Measurements from ENCODE around the gene LIX1L. TPM values are rescaled to one million over a fixed set of nuclear protein-coding genes. Genes with fewer than 3 reads are reported as not detected.
A peak's percentile ranks its signal among the peaks of the same experiment; 100 is the strongest.

Gene LIX1L
- total and polyA plus RNA-seq, 9 donors: 28.7 to 102 (median 69.4) TPM

DNA sequence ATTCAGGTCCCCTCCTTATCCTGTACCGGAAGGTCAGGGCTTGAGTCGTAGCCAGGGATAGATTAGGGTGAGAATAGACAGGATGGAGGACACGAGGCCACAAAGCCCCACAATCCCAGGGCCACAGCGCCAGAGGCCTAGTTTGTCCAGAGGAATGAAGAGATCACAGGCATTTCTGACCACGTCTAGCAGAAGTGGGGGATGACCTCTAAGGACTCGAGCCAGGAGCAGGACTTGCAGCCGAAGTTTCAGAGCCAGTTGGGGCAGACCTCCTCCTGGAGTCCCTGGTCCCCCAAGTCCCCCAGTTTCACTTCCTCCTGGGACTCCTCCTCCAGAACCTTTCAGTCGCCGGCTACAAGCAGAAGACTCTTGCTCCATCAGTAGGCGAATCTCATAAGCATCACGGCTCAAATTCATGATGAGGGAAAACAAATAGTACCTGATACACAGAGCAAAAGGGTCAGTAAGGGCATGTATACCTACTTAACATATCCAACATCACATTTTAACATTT, 45.6 kb downstream of the LIX1L start:
- TF ChIP-seq, protein P1, sequence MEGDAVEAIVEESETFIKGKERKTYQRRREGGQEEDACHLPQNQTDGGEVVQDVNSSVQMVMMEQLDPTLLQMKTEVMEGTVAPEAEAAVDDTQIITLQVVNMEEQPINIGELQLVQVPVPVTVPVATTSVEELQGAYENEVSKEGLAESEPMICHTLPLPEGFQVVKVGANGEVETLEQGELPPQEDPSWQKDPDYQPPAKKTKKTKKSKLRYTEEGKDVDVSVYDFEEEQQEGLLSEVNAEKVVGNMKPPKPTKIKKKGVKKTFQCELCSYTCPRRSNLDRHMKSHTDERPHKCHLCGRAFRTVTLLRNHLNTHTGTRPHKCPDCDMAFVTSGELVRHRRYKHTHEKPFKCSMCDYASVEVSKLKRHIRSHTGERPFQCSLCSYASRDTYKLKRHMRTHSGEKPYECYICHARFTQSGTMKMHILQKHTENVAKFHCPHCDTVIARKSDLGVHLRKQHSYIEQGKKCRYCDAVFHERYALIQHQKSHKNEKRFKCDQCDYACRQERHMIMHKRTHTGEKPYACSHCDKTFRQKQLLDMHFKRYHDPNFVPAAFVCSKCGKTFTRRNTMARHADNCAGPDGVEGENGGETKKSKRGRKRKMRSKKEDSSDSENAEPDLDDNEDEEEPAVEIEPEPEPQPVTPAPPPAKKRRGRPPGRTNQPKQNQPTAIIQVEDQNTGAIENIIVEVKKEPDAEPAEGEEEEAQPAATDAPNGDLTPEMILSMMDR (IDR thresholded peaks at IDR 0.05): no peak
- no peak for TF ChIP-seq POLR2A (IDR thresholded peaks at IDR 0.05)
- no peak for TF ChIP-seq EP300 (IDR thresholded peaks at IDR 0.05)
- intact Hi-C loops (cut with DNase I): loop anchor here in 1 of 4 donors (5.0 kb wide), 1 partner anchor 65 kb away; the partner anchor contains the start of gene NUDT17
- peak in 1 of 5 donors; percentile 25 for DNase-seq

DNA sequence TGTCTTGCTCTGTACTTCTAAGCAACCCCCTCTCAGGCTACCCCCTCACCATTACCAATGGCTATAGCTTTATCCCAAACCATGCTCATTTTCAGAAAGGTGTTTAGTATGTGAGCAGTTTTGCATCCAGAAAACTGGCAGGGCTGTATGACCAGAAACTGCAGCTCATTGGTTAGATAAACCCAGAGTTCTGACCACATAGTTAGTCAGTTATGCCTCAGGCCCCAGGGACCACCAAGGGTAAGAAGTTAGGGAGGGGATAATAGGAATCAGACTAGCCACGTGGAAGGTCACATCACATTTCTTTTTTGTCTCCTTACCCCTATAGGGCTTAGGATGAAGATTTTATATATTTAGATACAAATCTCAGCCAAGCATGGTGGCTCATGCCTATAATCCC, 49.2 kb downstream of the LIX1L start:
- H3K4me3 ChIP-seq: no peak overlapping the region

More for the DNA sequence above, 45.6 kb downstream of the LIX1L start:
- Histone ChIP-seq H3K36me3 (no peaks in the 10 kb centered on the region), H3K9me3 (no peaks in the 10 kb centered on the region), H3K4me3 (no peak overlapping the region), H3K27me3 (no peaks in the 10 kb centered on the region), H3K27ac (no peak overlapping the region), H3K4me1 (ENCODE audit: insufficient read depth) (no peaks in the 10 kb centered on the region)
- 67 to 72% (median 67%) methylated on average over 11 of the region's 11 CpGs for WGBS, 3 donors

DNA sequence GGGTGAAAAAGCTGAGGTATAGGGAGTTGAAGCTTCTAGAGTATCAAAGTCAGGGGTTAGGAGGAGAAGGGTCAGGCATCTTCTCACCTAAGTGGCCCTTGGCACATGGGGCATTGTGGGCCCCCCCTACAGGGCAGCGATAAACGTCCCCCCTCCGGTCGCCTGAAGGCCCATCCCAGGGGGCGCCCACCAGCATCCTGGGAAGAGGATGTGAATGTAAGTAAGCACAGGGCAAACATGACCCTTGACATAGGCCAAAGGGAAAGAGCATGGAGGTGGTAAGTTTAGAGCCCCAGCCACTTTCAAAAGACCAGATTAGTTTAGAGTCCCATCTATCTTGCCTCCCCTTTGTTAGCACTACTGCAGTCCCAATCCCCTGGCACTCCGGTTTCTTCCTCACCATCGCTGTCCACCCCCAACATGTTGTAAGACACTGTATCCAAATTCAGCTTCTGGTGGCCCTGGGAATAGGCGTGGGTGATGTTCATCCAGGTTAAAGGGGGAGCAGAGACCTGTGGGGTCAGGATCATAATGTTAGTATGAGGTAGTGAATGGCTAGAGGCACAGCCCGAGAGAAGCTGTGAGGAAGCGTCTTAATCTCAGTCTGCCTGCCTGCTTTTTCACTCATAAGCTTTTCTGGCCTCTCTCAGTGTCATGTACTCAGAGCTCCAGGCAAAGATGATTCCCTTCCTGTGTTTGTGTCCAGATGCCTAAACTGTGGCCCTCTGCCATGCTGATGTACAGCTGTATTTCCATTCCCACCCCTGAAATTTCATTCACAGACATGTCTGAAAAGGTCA, 50.7 kb downstream of the LIX1L start:
- Histone ChIP-seq H3K36me3 (no peaks in the 10 kb centered on the region), H3K4me3 (no peak overlapping the region), H3K27ac (no peak overlapping the region), H3K9me3 (no peaks in the 10 kb centered on the region), H3K4me1 (ENCODE audit: insufficient read depth) (no peaks in the 10 kb centered on the region), H3K27me3 (no peaks in the 10 kb centered on the region)
- 75 to 77% (median 76%) methylated on average over 10 of the region's 10 CpGs for WGBS, 3 donors
- intact Hi-C loops (cut with DNase I): loop anchor here in 1 of 4 donors (10.0 kb wide), 1 partner anchor 52 kb away; the partner anchor contains the start of gene PIAS3
- TF ChIP-seq EP300 (IDR thresholded peaks at IDR 0.05): no peak
- TF ChIP-seq, protein P1 (IDR thresholded peaks at IDR 0.05): no peak
- TF ChIP-seq POLR2A (IDR thresholded peaks at IDR 0.05): no peak
- no peak for DNase-seq

More for the DNA sequence above, 49.2 kb downstream of the LIX1L start:
- no peaks in the 10 kb centered on the region for H3K9me3 ChIP-seq
- WGBS, 3 donors: 41 to 70% (median 57%) methylated on average over 1 of the region's 1 CpG
- H3K4me1 ChIP-seq (ENCODE audit: insufficient read depth): no peaks in the 10 kb centered on the region
- intact Hi-C loops (cut with DNase I): loop anchor here in 1 of 4 donors (2.0 to 10.0 kb wide), 2 partner anchors 14 to 54 kb away; partner anchors contain the start of gene PIAS3
- H3K36me3 ChIP-seq: no peaks in the 10 kb centered on the region
- H3K27ac ChIP-seq: no peak overlapping the region
- TF ChIP-seq, protein P1 (IDR thresholded peaks at IDR 0.05): no peak
- TF ChIP-seq EP300 (IDR thresholded peaks at IDR 0.05) (no peak), POLR2A (IDR thresholded peaks at IDR 0.05) (no peak)
- DNase-seq: no peak
- H3K27me3 ChIP-seq: no peaks in the 10 kb centered on the region

DNA sequence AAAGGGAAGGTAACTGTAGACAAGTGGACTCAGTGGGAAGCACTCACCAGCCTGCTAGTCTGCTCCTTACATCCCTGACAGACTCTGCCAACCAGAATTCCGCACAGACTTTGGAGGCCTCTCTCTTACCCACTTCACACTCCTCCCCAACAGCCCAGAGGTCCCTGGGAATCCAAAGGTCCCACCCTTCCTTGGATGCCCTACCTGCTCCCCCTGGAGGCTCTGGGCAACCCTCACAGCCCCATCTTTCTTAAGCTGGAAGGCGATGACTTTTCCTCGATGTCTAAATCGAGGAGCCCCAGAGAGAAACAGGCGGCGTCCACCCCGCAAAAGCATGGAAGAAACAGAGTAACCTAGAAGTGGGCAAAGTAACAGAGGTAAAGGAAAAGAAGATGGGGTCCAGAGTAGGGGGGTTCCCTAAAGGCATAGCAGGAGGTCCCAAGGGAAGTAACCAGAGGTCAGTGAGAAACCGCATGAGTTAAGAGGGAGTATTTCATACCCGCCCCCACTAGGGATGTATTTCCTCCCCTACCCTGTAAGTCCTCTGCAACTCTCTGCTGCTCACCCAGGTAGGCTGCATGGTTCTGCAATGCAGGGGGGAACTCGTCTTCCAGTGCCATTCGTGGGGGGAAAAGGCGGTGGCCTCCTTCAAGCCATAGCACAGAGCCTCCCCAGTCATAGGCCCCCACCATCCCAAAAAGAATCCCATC, 56.4 kb downstream of the LIX1L start:
- intact Hi-C loops (cut with DNase I): loop anchor here in 1 of 4 donors (10.0 kb wide), 1 partner anchor 47 kb away; the partner anchor contains the start of gene PIAS3
- no peak for DNase-seq
- Histone ChIP-seq H3K4me1 (ENCODE audit: insufficient read depth) (no peaks in the 10 kb centered on the region), H3K27ac (no peak overlapping the region), H3K36me3 (no peaks in the 10 kb centered on the region), H3K27me3 (no peaks in the 10 kb centered on the region), H3K4me3 (no peak overlapping the region), H3K9me3 (no peaks in the 10 kb centered on the region)
- TF ChIP-seq POLR2A (IDR thresholded peaks at IDR 0.05) (no peak), EP300 (IDR thresholded peaks at IDR 0.05) (no peak)
- TF ChIP-seq, protein P1 (IDR thresholded peaks at IDR 0.05): no peak
- whole genome bisulfite sequencing, 3 donors: 79 to 86% (median 80%) methylated on average over 12 of the region's 12 CpGs
